Measurements from ENCODE around the gene CDKN3.

GRCh38 chr14:54362759-54363437 lies 33.9 kb upstream of the CDKN3 start:
- TF ChIP-seq, protein P1, sequence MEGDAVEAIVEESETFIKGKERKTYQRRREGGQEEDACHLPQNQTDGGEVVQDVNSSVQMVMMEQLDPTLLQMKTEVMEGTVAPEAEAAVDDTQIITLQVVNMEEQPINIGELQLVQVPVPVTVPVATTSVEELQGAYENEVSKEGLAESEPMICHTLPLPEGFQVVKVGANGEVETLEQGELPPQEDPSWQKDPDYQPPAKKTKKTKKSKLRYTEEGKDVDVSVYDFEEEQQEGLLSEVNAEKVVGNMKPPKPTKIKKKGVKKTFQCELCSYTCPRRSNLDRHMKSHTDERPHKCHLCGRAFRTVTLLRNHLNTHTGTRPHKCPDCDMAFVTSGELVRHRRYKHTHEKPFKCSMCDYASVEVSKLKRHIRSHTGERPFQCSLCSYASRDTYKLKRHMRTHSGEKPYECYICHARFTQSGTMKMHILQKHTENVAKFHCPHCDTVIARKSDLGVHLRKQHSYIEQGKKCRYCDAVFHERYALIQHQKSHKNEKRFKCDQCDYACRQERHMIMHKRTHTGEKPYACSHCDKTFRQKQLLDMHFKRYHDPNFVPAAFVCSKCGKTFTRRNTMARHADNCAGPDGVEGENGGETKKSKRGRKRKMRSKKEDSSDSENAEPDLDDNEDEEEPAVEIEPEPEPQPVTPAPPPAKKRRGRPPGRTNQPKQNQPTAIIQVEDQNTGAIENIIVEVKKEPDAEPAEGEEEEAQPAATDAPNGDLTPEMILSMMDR (IDR thresholded peaks at IDR 0.05; ENCODE audit: borderline replicate concordance, extremely low read depth, low read length, poor library complexity, severe bottlenecking) = no peak
- no peak for TF ChIP-seq EZH2 (IDR thresholded peaks at IDR 0.05; ENCODE audit: borderline replicate concordance, low read depth, low read length, severe bottlenecking)

All from DND-41 (cell line).